Posterior vena cava (tissue), 2 donors: ENCODE data around the gene MAX. TPM values are rescaled to one million over a fixed set of nuclear protein-coding genes. Genes with fewer than 3 reads are reported as not detected.
A peak's percentile ranks its signal among the peaks of the same experiment; 100 is the strongest.

Source experiments
- DNase-seq: peaks from one replicate; pipeline ENCODE4 v3.0.0-alpha.2; 2020; ENCODE audit warnings: low spot score
- intact Hi-C, 2 donors: fragments of 100-400 bp; cut with DNase I; formaldehyde crosslinking; loops; one replicate each; pipeline versions ENCODE4 v1.14.1 to v1.14.2; 2022 to 2023
- long read RNA-seq, 2 donors: library from polyadenylated mRNA; unstranded; transcript quantifications; one replicate each; pipeline ENCODE4 v2.0.0, GENCODE V29; 2020 to 2021
- total RNA-seq, 2 donors: library from RNA; stranded (reverse); fragmentation: NEBNext Ultra II Directional; extraction: Animal tissue kit (Norgen Biotek cat#: 25700); gene quantifications; one replicate each; pipeline ENCODE4 v1.2.1, GENCODE V29; 2021
- donor health status: DM: yes; HTN: yes; CAD: no.
- donor health status: DM: yes; HTN: yes; CAD: no.

Gene MAX
- total RNA-seq, result 100 to 1,000 TPM in 1 of 2 donors, 10 to 100 TPM in 1; 88.7 to 105 TPM
- long read RNA-seq, donor 1, partial matches to known transcripts, result 0 of 13 reads
- long read RNA-seq, donor 1, other reads (novel, unspliced or antisense), result 10 of 13 reads
- long read RNA-seq, donor 2, transcript MAX-204 (4 exons, 1,973 nt), result major isoform, 10 of 30 reads
- long read RNA-seq, donor 2, partial matches to known transcripts, result 1 of 30 reads
- long read RNA-seq, donor 2, other reads (novel, unspliced or antisense), result 16 of 30 reads

- peak; percentile 100 for DNase-seq
- intact Hi-C loops, result no loop called here
Measured at GRCh38 chr14:65102441-65103149, at the start of gene MAX. Gene MAX, minus strand, starts transcription at chr14:65102517. Its CDS starts 178 bp downstream, at chr14:65102339.

- no peak for DNase-seq
- intact Hi-C loops, result no loop called here
Measured at GRCh38 chr14:65151609-65151956, 49.3 kb upstream of the MAX start.

- intact Hi-C loops, result no loop called here
Measured at GRCh38 chr14:65150898-65151608, 48.7 kb upstream of the MAX start.

GRCh38 chr14:65149116-65149515, 46.8 kb upstream of the MAX start:
- no peak for DNase-seq
- intact Hi-C loops, result no loop called here

More at GRCh38 chr14:65150898-65151608, 48.7 kb upstream of the MAX start:
- DNase-seq, result no peak

- DNase-seq, result no peak
- intact Hi-C loops, result no loop called here
Measured at GRCh38 chr14:65144170-65144569, 41.9 kb upstream of the MAX start.

GRCh38 chr14:65142914-65143625, 40.8 kb upstream of the MAX start:
- intact Hi-C loops, result no loop called here
- DNase-seq, result no peak

GRCh38 chr14:65142429-65142828, 40.1 kb upstream of the MAX start:
- DNase-seq, result no peak
- intact Hi-C loops, result no loop called here

GRCh38 chr14:65141523-65141922, 39.2 kb upstream of the MAX start:
- intact Hi-C loops, result no loop called here
- DNase-seq, result no peak

- no peak for DNase-seq
- intact Hi-C loops, result no loop called here
Measured at GRCh38 chr14:65137648-65138307, 35.5 kb upstream of the MAX start.

GRCh38 chr14:65134651-65135579, 32.6 kb upstream of the MAX start:
- intact Hi-C loops, result no loop called here
- DNase-seq, result no peak

GRCh38 chr14:65132855-65133254, 30.5 kb upstream of the MAX start:
- intact Hi-C loops, result no loop called here

GRCh38 chr14:65131301-65131701, 29.0 kb upstream of the MAX start:
- DNase-seq, result no peak
- intact Hi-C loops, result no loop called here

More at GRCh38 chr14:65132855-65133254, 30.5 kb upstream of the MAX start:
- no peak for DNase-seq

- intact Hi-C loops, result no loop called here
- no peak for DNase-seq
Measured at GRCh38 chr14:65128096-65128495, 25.8 kb upstream of the MAX start.

GRCh38 chr14:65117769-65118745, 15.7 kb upstream of the MAX start:
- no peak for DNase-seq
- intact Hi-C loops, result no loop called here

GRCh38 chr14:65115615-65116014, 13.3 kb upstream of the MAX start:
- DNase-seq, result no peak
- intact Hi-C loops, result no loop called here

GRCh38 chr14:65110525-65110924, 8.2 kb upstream of the MAX start:
- intact Hi-C loops, result no loop called here
- no peak for DNase-seq

- no peak for DNase-seq
- intact Hi-C loops, result no loop called here
Measured at GRCh38 chr14:65109357-65109756, 7.0 kb upstream of the MAX start.
